CD4-positive, alpha-beta T cell (primary cell): ENCODE data around the gene OR6B3. TPM values are rescaled to one million over a fixed set of nuclear protein-coding genes. Genes with fewer than 3 reads are reported as not detected.

Experiments
- ATAC-seq: fragments of 200-7000 bp; cut with Tn5 transposase; one replicate; pipeline ENCODE4 v1.10.0; 2022; ENCODE audit warnings: mild to moderate bottlenecking; ENCODE audit not compliant: poor library complexity
- CTCF ChIA-PET: fragments of 350-600 bp; sonication (Branson Sonifier 250); formaldehyde crosslinking; loops from one replicate; lab custom pipeline; 2021; ENCODE audit warnings: antibody characterized with exemption, inconsistent platforms; lab: Charles Lee
- POLR2A ChIA-PET: fragments of 350-600 bp; sonication (Branson Sonifier 250); formaldehyde crosslinking; loops from one replicate; lab custom pipeline; 2021; ENCODE audit warnings: antibody characterized with exemption, inconsistent platforms; lab: Charles Lee
- DNase-seq, 14 experiments: peaks; one replicate each; pipeline ENCODE4 v3.0.0-alpha.2; 2013 to 2020; ENCODE audit warnings: mixed read lengths in 2 of 14
- H3K27ac ChIP-seq, 2 donors: one replicate each; pipeline versions ENCODE4 v1.5.1 to v1.7.0; 2013; ENCODE audit warnings: low read length in 2 of 2, low read depth in 1 of 2, mild to moderate bottlenecking in 1 of 2
- H3K27me3 ChIP-seq, 2 experiments: 1 replicate in 1 of 2; 2 replicates in 1 of 2; pipeline versions ENCODE4 v1.6.1 to v1.7.0; 2013; ENCODE audit warnings: low read length in 2 of 2, control low read depth in 1 of 2, mild to moderate bottlenecking in 1 of 2, moderate library complexity in 1 of 2; ENCODE audit not compliant: insufficient read depth in 2 of 2, control insufficient read depth in 1 of 2
- H3K36me3 ChIP-seq: one replicate; pipeline ENCODE4 v1.6.1; 2013; ENCODE audit warnings: low read length, control low read depth; ENCODE audit not compliant: insufficient read depth
- H3K4me1 ChIP-seq: one replicate; pipeline ENCODE4 v1.6.1; 2013; ENCODE audit warnings: low read length, control low read depth; ENCODE audit not compliant: insufficient read depth
- H3K4me3 ChIP-seq: one replicate; pipeline ENCODE4 v1.5.1; 2013; ENCODE audit warnings: mild to moderate bottlenecking, low read length, moderate library complexity
- H3K9me3 ChIP-seq, 2 experiments: 1 replicate in 1 of 2; 2 replicates in 1 of 2; pipeline versions ENCODE4 v1.6.1 to v1.7.0; 2013; ENCODE audit warnings: low read length in 2 of 2, mild to moderate bottlenecking in 2 of 2, control low read depth in 1 of 2, moderate library complexity in 1 of 2; ENCODE audit not compliant: control insufficient read depth in 1 of 2, insufficient read depth in 1 of 2
- H3K27ac Mint-ChIP-seq: one replicate; pipeline ENCODE4 v1.8.0; 2020; ENCODE audit warnings: mixed read lengths
- H3K27me3 Mint-ChIP-seq: one replicate; pipeline ENCODE4 v1.8.0; 2021; ENCODE audit warnings: mixed read lengths
- H3K36me3 Mint-ChIP-seq: one replicate; pipeline ENCODE4 v1.8.0; 2021; ENCODE audit warnings: low read depth, mixed read lengths
- H3K4me1 Mint-ChIP-seq: one replicate; pipeline ENCODE4 v1.8.0; 2021; ENCODE audit warnings: low read depth, mixed read lengths
- H3K4me3 Mint-ChIP-seq: one replicate; pipeline ENCODE4 v1.8.0; 2020; ENCODE audit warnings: mild to moderate bottlenecking, mixed read lengths
- H3K9me3 Mint-ChIP-seq: one replicate; pipeline ENCODE4 v1.8.0; 2020; ENCODE audit warnings: mixed read lengths
- CTCF ChIP-seq: fragments of 200-600 bp; IDR thresholded peaks from one replicate; pipeline ENCODE4 v1.8.0; 2022; ENCODE audit warnings: antibody characterized with exemption, mild to moderate bottlenecking
- intact Hi-C, 2 experiments: fragments of 100-400 bp; cut with DNase I in 1 of 2; cut with micrococcal nuclease in 1 of 2; formaldehyde crosslinking; loops; one replicate each; pipeline versions ENCODE4 v1.15.1 to v1.9.0; 2023 to 2025; cut with DNase I, micrococcal nuclease
- total RNA-seq, 174 experiments: library from RNA in 2 of 174; stranded (reverse) in 2 of 174; gene quantifications; one replicate each; pipeline ENCODE4 v1.2.3 and lab custom pipeline; 2021 to 2026

Gene OR6B3
- total RNA-seq, 2 experiments from 2014 or later = not detected

GRCh38 chr2:240069829-240070228 is 16.5 kb upstream of the OR6B3 start:
- ChIA-PET CTCF (interaction anchor here (1.0 kb wide), 1 partner anchor 74 kb away, joined by 3 read pairs; no protein-coding TSS in a partner anchor), POLR2A (no interaction called here)
- Mint-ChIP-seq H3K9me3 (peaks cover 6% of the 10 kb centered on the region), H3K36me3 (no peaks in the 10 kb centered on the region), H3K4me1 (no peaks in the 10 kb centered on the region), H3K27ac (no peak overlapping the region), H3K4me3 (no peak overlapping the region), H3K27me3 (peaks cover 54% of the 10 kb centered on the region)
- Histone ChIP-seq H3K4me1 (no peaks in the 10 kb centered on the region), H3K9me3 (no peaks in the 10 kb centered on the region), H3K27me3 (peaks cover 0 to 5% of the 10 kb centered on the region in 2 experiments), H3K27ac (no peak overlapping the region), H3K4me3 (no peak overlapping the region), H3K36me3 (no peaks in the 10 kb centered on the region)
- DNase-seq (no peak), ATAC-seq (no peak)
- TF ChIP-seq CTCF = no peak
- intact Hi-C loops = loop anchor here in 1 of 2 experiments (10.0 kb wide), 1 partner anchor 365 kb away; the partner anchor contains the start of gene GPC1

DNA sequence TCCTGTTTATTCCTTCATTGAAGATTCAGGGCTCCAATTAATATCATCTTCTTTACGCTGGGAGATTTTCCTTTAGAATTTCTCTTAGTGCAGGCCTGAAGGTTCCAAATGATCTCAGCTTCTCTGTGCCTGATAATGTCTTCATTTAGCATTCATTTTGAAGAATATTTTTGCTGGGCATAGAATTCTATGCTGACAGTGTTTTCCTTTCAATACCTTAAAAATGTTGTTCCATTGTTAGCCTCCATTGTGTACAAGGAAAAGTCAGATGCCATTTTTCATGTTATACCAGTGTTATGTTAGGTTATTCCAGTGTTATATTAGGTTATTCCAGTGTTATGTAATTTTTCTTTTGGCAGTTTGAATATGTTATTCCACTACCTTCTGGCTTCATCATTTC is 14.9 kb upstream of the OR6B3 start:
- Mint-ChIP-seq H3K4me1 (no peaks in the 10 kb centered on the region), H3K27ac (no peak overlapping the region), H3K27me3 (peaks cover 49% of the 10 kb centered on the region), H3K9me3 (peaks cover 6% of the 10 kb centered on the region), H3K36me3 (no peaks in the 10 kb centered on the region), H3K4me3 (no peak overlapping the region)
- Histone ChIP-seq H3K9me3 (no peaks in the 10 kb centered on the region), H3K4me3 (no peak overlapping the region), H3K36me3 (no peaks in the 10 kb centered on the region), H3K27me3 (peaks cover 0 to 5% of the 10 kb centered on the region in 2 experiments), H3K4me1 (no peaks in the 10 kb centered on the region), H3K27ac (no peak overlapping the region)
- intact Hi-C loops = loop anchor here in 1 of 2 experiments (10.0 kb wide), 1 partner anchor 367 kb away; the partner anchor contains the start of gene GPC1
- ChIA-PET POLR2A (no interaction called here), CTCF (no interaction called here)
- TF ChIP-seq CTCF = no peak
- no peak for DNase-seq
- ATAC-seq = no peak

DNA sequence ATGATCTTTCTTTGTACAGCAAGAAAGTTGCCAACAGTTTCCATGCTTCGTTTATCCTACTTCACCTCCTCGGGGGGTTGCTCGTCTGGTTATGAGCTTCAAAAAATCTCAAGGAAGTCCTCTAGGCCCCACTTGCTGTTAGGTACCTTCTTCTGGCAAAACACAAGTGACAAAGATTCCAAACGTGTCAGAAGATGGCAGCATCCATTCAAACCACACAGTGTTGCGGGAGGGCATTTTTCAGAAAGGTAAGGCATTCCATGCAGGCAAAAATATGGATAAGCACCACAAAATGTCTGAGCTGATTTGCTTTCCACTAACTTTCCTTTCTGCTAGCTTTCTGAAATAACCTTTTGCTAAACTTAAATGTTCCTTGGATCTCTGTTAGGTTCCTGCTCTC is 13.2 kb upstream of the OR6B3 start:
- ChIA-PET CTCF (interaction anchor here (2.0 kb wide), 1 partner anchor 77 kb away, joined by 5 read pairs; no protein-coding TSS in a partner anchor), POLR2A (no interaction called here)
- Mint-ChIP-seq H3K4me3 (no peak overlapping the region), H3K9me3 (peaks cover 6% of the 10 kb centered on the region), H3K27ac (no peak overlapping the region), H3K36me3 (no peaks in the 10 kb centered on the region), H3K4me1 (no peaks in the 10 kb centered on the region), H3K27me3 (peaks cover 32% of the 10 kb centered on the region)
- intact Hi-C loops = loop anchor here in 1 of 2 experiments (10.0 kb wide), 1 partner anchor 368 kb away; the partner anchor contains the start of gene GPC1
- TF ChIP-seq CTCF = no peak
- H3K36me3 ChIP-seq = no peaks in the 10 kb centered on the region
- no peak overlapping the region for H3K4me3 ChIP-seq
- H3K27ac ChIP-seq = no peak overlapping the region
- peaks cover 0 to 5% of the 10 kb centered on the region in 2 experiments for H3K27me3 ChIP-seq
- ATAC-seq (no peak), DNase-seq (no peak)
- H3K4me1 ChIP-seq = no peaks in the 10 kb centered on the region
- H3K9me3 ChIP-seq = no peaks in the 10 kb centered on the region
